Immature natural killer cell (primary cell): ENCODE measurements around the gene NINJ2. TPM values are rescaled to one million over a fixed set of nuclear protein-coding genes. Genes with fewer than 3 reads are reported as not detected.
"Not testable (repeated sequence)": the region's sequence is repeated elsewhere in the genome, so short reads cannot be mapped to it uniquely, and the experiment has no call there.

Source experiments
- DNase-seq, 3 donors: peaks; one replicate each; pipeline ENCODE4 v3.0.0; 2022; ENCODE audit warnings: mixed read lengths in 1 of 3
- H3K27ac Mint-ChIP-seq, 6 donors: one replicate each; pipeline ENCODE4 v1.8.0; 2020; ENCODE audit warnings: mixed read lengths in 6 of 6, mild to moderate bottlenecking in 5 of 6, inconsistent platforms in 4 of 6, moderate library complexity in 3 of 6
- H3K27me3 Mint-ChIP-seq, 3 donors: one replicate each; pipeline ENCODE4 v1.8.0; 2020 to 2021; ENCODE audit warnings: low read depth in 3 of 3, mild to moderate bottlenecking in 3 of 3, mixed read lengths in 3 of 3, moderate library complexity in 3 of 3, inconsistent platforms in 1 of 3
- H3K36me3 Mint-ChIP-seq, 3 donors: one replicate each; pipeline ENCODE4 v1.8.0; 2020; ENCODE audit warnings: mixed read lengths in 3 of 3, inconsistent platforms in 2 of 3, mild to moderate bottlenecking in 2 of 3
- H3K4me1 Mint-ChIP-seq, 2 donors: one replicate each; pipeline ENCODE4 v1.8.0; 2020; ENCODE audit warnings: inconsistent platforms in 2 of 2, mild to moderate bottlenecking in 2 of 2, mixed read lengths in 2 of 2, moderate library complexity in 1 of 2
- H3K4me3 Mint-ChIP-seq, 5 donors: one replicate each; pipeline ENCODE4 v1.8.0; 2020; ENCODE audit warnings: mild to moderate bottlenecking in 5 of 5, mixed read lengths in 5 of 5, inconsistent platforms in 3 of 5, moderate library complexity in 3 of 5
- H3K9me3 Mint-ChIP-seq, 6 donors: one replicate each; pipeline ENCODE4 v1.8.0; 2020; ENCODE audit warnings: mild to moderate bottlenecking in 6 of 6, mixed read lengths in 6 of 6, inconsistent platforms in 4 of 6, moderate library complexity in 3 of 6
- polyA plus RNA-seq, 3 donors: library from polyadenylated mRNA; unstranded; fragments of 300-500 nt; fragmentation: Illumina TruSeq; gene quantifications; one replicate each; pipeline ENCODE4 v1.2.3, GENCODE V29; 2021

Gene NINJ2
- polyA plus RNA-seq, 3 donors from 2014 or later, result 18.2 to 42.3 (median 25.7) TPM

DNA sequence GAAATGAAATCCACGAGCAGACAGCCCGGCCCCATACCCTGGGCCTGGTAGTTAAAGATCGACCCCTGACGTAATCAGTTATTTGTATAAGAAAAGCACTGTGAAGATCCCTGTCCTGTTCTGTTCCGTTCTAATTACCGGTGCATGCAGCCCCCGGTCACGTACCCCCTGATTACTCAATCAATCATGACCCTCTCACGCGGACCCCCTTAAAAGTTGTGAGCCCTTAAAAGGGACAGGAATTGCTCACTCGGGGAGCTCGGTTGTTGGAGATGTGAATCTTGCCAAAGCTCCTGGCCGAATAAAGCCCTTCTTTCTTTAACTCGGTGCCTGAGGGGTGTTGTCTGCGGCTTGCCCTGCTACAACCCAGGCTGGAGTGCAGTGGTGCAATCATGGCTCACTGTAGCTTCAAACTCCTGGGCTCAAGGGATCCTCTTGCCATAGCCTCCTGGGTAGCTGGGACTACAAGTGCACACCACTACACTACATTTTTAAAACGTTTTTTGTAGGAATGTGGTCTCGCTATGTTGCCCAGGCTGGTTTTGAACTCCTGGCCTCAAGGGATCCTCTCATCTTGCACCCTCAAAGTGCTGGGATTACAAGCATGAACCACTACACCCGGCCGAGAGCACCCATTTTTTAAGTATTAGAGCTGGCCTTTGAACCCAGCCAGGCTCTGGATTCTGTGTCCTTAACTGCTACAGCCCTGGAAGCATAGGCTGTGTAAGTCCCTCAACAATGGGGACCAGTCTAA lies 85.1 kb downstream of the NINJ2 start:
- not testable (repeated sequence) for H3K4me3 Mint-ChIP-seq, H3K27ac Mint-ChIP-seq, H3K36me3 Mint-ChIP-seq, H3K9me3 Mint-ChIP-seq, DNase-seq, H3K27me3 Mint-ChIP-seq
- peaks cover 11 to 21% of the 10 kb centered on the region in 2 donors for H3K4me1 Mint-ChIP-seq

DNA sequence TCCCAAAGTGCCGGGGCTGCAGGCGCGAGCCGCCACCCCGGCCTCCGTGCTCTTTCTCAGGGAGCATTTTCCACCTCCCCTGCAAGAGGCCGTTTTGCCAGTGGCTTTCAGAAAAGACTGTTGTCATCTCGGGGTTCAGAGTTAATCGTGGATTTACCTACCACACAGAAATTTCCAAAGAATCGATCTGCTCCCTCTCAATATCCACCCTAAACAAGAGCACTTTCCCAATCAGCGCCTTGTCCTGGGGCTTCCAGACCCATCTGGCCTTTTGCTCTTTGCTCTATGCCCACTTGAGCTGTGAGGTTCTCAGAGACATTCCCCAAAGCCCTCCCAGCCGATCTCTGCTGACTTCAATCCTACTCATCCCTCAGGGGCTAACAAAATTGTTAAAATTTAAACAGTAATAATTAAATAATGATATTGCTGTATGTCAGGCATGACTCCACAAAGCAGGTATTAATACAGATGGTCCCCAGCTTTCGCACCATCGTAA lies 86.6 kb downstream of the NINJ2 start:
- DNase-seq, result no peak
- Mint-ChIP-seq H3K4me1 (peaks cover 20 to 28% of the 10 kb centered on the region in 2 donors), H3K27me3 (peaks cover 0 to 5% (median 0%) of the 10 kb centered on the region in 3 donors), H3K9me3 (no peaks in the 10 kb centered on the region), H3K27ac (peak overlapping the region in 3 of 6 donors; percentile 11 to 54 (median 22)), H3K36me3 (no peaks in the 10 kb centered on the region), H3K4me3 (peak overlapping the region; percentile 33 to 82 (median 71))

GRCh38 chr12:575948-576614 lies 87.2 kb downstream of the NINJ2 start:
- Mint-ChIP-seq H3K27me3 (peaks cover 0 to 5% (median 0%) of the 10 kb centered on the region in 3 donors), H3K36me3 (no peaks in the 10 kb centered on the region), H3K4me1 (peaks cover 24 to 28% of the 10 kb centered on the region in 2 donors)

GRCh38 chr12:575129-575502 lies 88.1 kb downstream of the NINJ2 start:
- H3K27me3 Mint-ChIP-seq, result peaks cover 0 to 2% (median 0%) of the 10 kb centered on the region in 3 donors
- no peak overlapping the region for H3K27ac Mint-ChIP-seq
- H3K36me3 Mint-ChIP-seq, result no peaks in the 10 kb centered on the region
- H3K4me1 Mint-ChIP-seq, result peaks cover 26 to 28% of the 10 kb centered on the region in 2 donors
- no peak overlapping the region for H3K4me3 Mint-ChIP-seq
- no peak for DNase-seq
- no peaks in the 10 kb centered on the region for H3K9me3 Mint-ChIP-seq

More at GRCh38 chr12:575948-576614, 87.2 kb downstream of the NINJ2 start:
- Mint-ChIP-seq H3K27ac (peak overlapping the region in 3 of 6 donors; percentile 54 to 71 (median 56)), H3K4me3 (peak overlapping the region; percentile 58 to 81 (median 69)), H3K9me3 (no peaks in the 10 kb centered on the region)
- DNase-seq, result peak; percentile 80 to 85 (median 83)

DNA sequence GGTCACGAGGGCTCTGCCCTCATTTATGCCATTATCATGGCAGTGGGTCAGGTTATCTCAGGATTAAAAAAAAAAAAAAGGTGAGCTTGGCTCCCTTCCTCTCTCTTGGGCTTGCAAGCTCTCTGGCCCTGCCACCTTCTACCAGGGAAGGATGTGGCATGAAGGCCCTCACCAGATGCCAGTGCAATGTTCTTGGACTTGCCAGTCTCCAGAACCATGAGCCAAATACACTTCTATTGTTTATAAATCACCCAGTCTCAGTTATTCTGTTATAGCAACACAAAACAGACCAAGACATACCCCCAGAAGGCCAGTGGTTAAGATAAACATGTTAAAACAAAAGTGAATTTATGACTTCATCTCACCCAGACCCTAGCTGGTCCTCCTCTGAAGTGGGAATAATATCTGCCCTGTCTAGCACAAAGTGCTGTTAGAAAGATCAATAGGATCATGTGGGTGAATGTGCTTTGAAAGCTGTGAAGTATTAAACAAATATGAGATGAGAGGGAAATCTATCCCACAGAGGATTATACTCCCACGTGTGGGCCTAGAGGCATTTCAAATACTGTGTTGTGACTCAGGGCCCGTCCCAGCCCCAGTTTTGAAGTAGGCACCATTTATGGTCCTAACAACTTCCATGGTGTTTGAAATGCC lies 88.6 kb downstream of the NINJ2 start:
- no peak for DNase-seq
- peaks cover 0 to 2% (median 0%) of the 10 kb centered on the region in 3 donors for H3K27me3 Mint-ChIP-seq
- H3K9me3 Mint-ChIP-seq, result no peaks in the 10 kb centered on the region
- peaks cover 29 to 31% of the 10 kb centered on the region in 2 donors for H3K4me1 Mint-ChIP-seq
- H3K4me3 Mint-ChIP-seq, result no peak overlapping the region
- no peaks in the 10 kb centered on the region for H3K36me3 Mint-ChIP-seq
- peak overlapping the region in 1 of 6 donors; percentile 58 for H3K27ac Mint-ChIP-seq

- no peaks in the 10 kb centered on the region for H3K9me3 Mint-ChIP-seq
- H3K27me3 Mint-ChIP-seq, result peaks cover 0 to 2% (median 0%) of the 10 kb centered on the region in 3 donors
- H3K36me3 Mint-ChIP-seq, result no peaks in the 10 kb centered on the region
- H3K4me3 Mint-ChIP-seq, result no peak overlapping the region
- DNase-seq, result no peak
- no peak overlapping the region for H3K27ac Mint-ChIP-seq
- H3K4me1 Mint-ChIP-seq, result peaks cover 40 to 44% of the 10 kb centered on the region in 2 donors
Observed at GRCh38 chr12:573232-573631, 90.0 kb downstream of the NINJ2 start.

GRCh38 chr12:572532-572899 lies 90.7 kb downstream of the NINJ2 start:
- Mint-ChIP-seq H3K36me3 (no peaks in the 10 kb centered on the region), H3K27me3 (no peaks in the 10 kb centered on the region), H3K4me1 (peaks cover 44 to 46% of the 10 kb centered on the region in 2 donors), H3K27ac (peak overlapping the region in 2 of 6 donors; percentile 5 to 58), H3K4me3 (peak overlapping the region in 1 of 5 donors; percentile 8), H3K9me3 (no peaks in the 10 kb centered on the region)
- DNase-seq, result no peak

- no peak for DNase-seq
- Mint-ChIP-seq H3K27ac (peak overlapping the region in 3 of 6 donors; percentile 5 to 58 (median 12)), H3K4me1 (peaks cover 49 to 50% of the 10 kb centered on the region in 2 donors)
Observed at GRCh38 chr12:571795-572531, 91.3 kb downstream of the NINJ2 start.

GRCh38 chr12:570921-571794 lies 92.1 kb downstream of the NINJ2 start:
- no peak for DNase-seq
- Mint-ChIP-seq H3K27me3 (no peaks in the 10 kb centered on the region), H3K4me1 (peaks cover 49 to 52% of the 10 kb centered on the region in 2 donors), H3K9me3 (no peaks in the 10 kb centered on the region), H3K27ac (peak overlapping the region in 1 of 6 donors; percentile 12), H3K36me3 (no peaks in the 10 kb centered on the region), H3K4me3 (peak overlapping the region in 4 of 5 donors; percentile 21 to 63 (median 30))

More at GRCh38 chr12:571795-572531, 91.3 kb downstream of the NINJ2 start:
- H3K4me3 Mint-ChIP-seq, result peak overlapping the region in 1 of 5 donors; percentile 25
- H3K27me3 Mint-ChIP-seq, result no peaks in the 10 kb centered on the region
- no peaks in the 10 kb centered on the region for H3K36me3 Mint-ChIP-seq
- no peaks in the 10 kb centered on the region for H3K9me3 Mint-ChIP-seq

DNA sequence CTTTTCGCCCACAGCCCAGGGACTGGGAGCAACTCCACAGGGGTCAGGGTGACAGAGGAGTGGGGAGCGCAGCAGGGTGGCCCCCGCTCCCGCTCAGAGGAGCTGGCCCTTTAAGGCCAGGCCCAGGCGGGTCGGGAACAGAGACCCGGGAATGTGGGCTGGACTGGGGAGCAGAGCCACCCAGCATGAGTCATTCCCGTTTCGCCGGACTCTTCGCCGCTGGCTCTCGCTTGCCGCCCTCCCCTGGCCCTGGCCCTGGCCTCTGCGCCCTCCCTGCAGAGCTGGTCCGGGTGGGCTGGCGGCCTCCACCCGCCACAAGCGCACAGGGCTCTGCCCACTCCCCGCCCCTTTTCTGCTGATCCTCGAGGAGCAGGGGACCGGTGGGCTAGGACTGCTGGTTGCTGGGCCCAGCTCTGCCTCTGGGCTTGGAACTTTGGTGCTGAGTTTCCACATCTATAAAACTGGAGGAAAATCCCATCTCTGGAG lies 92.8 kb downstream of the NINJ2 start:
- H3K36me3 Mint-ChIP-seq, result no peaks in the 10 kb centered on the region
- DNase-seq, result no peak

GRCh38 chr12:569803-570434 lies 93.3 kb downstream of the NINJ2 start:
- H3K4me1 Mint-ChIP-seq, result peaks cover 57 to 63% of the 10 kb centered on the region in 2 donors
- peak; percentile 80 to 83 (median 80) for DNase-seq
- H3K36me3 Mint-ChIP-seq, result no peaks in the 10 kb centered on the region
- no peaks in the 10 kb centered on the region for H3K27me3 Mint-ChIP-seq
- no peaks in the 10 kb centered on the region for H3K9me3 Mint-ChIP-seq
- H3K4me3 Mint-ChIP-seq, result peak overlapping the region; percentile 81 to 87 (median 84)
- peak overlapping the region in 4 of 6 donors; percentile 61 to 80 (median 72) for H3K27ac Mint-ChIP-seq

More for the DNA sequence above, 92.8 kb downstream of the NINJ2 start:
- no peaks in the 10 kb centered on the region for H3K9me3 Mint-ChIP-seq
- H3K27ac Mint-ChIP-seq, result no peak overlapping the region
- H3K4me3 Mint-ChIP-seq, result peak overlapping the region in 3 of 5 donors; percentile 21 to 35 (median 21)
- peaks cover 51 to 57% of the 10 kb centered on the region in 2 donors for H3K4me1 Mint-ChIP-seq
- no peaks in the 10 kb centered on the region for H3K27me3 Mint-ChIP-seq
